GM21423 (cell line): Measurements from ENCODE around the gene MANSC4.
A peak's percentile ranks its signal among the peaks of the same experiment; 100 is the strongest.

Source experiments
- ATAC-seq: cut with Tn5 transposase; IDR thresholded peaks from one replicate; pipeline ENCODE4 v1.9.1; 2021; ENCODE audit warnings: mild to moderate bottlenecking, moderate library complexity; ENCODE audit not compliant: unreplicated experiment

The MANSC4 gene

GRCh38 chr12:27779920-27780611 lies at the start of gene MANSC4, which contains the start of gene KLHL42:
Gene MANSC4, minus strand, starts transcription at chr12:27780236. Its CDS starts 8,960 bp downstream, at chr12:27771276.
Gene KLHL42, plus strand, starts transcription at chr12:27780233. Its CDS starts 98 bp downstream, at chr12:27780331.
- ATAC-seq: peak; percentile 77

DNA sequence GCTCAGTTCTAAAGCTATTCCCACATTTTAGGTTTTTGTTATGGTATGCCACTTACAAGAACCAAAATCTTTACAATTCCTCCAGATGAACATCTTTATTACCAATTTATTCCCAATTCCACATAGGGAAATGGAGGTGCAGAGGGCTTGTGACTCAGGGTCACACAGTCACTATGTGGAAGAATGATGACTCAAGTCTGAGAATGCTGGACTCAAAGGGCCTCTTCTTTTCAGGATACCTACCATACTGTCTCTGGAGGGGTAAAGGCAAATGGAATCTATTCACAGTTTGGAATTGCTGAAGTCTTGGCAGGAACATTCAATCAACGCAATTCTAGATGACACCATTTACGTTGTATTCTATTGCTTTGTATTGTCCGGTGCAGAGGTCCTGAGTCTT lies 48.2 kb upstream of the MANSC4 start:
- ATAC-seq: no peak

DNA sequence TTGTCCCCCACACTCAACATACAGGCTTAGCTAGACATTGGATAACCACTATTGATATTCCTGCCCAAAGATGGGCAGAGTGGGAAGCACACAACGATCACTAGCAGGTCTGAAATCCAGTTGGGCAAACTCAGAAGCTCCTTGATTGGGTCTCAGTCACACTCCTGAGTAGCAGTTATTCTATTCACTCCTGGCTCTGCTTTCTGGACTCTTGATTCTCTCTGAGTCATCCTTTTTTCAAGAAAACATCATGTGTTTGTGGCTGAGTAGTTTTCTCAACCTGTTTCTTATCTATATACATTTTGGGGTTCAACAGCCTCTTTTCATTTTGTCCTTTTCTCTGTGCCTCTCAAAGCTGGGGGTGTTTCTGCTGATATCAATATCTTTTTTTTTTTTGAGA lies 46.0 kb upstream of the MANSC4 start:
- no peak for ATAC-seq

DNA sequence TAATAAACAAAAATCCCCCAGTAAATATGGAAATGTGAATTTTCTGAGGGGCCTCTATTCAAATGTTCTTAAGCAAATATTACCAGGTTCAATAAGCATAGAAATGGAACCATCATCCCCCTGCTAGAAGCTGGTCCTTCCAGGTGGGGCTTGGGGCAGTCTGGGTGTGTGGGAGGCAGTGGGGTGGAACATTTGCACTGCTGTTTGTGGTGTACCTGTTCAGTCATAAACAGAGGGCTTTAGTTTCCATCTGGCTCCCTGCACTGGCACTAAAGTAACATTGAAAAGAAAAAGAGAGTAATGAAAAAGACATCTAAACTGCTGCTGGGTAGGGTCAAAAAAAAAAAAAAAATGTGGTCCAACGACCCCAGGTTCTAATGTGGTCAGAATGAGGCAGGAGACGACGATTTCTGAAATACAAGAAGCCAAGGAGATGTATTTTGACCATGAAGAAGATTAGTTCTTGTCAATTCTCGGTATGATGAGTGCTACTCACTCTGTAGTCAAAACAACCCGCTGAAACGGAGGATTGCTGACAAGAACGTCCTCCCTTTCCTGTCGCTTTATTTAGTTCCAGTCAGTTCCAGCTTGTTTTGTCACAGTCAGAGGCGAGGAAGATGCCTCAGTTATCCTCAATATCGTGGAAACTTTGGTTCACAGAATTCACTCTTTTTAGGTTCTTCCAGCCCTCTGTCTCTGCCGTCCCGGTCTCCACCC lies 44.2 kb upstream of the MANSC4 start:
- peak; percentile 57 for ATAC-seq

DNA sequence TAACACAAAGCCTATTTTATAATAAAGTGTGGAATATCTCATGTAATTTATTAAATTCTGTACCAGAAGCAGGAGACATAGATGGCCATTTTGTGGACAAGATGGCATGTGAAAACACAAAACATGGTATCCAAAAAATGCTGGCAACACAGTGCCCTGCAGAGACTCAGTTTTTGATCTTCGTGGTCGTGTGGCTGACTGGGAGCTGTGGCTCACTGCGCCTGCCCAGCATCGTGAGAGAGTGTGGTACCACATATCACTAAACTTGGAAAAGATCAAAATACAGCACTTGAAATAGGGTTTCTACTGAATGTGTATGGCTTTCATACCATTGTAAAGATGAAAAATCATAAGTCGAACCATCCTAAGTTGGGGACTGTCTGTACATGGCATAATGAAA lies 43.0 kb upstream of the MANSC4 start:
- ATAC-seq: no peak

DNA sequence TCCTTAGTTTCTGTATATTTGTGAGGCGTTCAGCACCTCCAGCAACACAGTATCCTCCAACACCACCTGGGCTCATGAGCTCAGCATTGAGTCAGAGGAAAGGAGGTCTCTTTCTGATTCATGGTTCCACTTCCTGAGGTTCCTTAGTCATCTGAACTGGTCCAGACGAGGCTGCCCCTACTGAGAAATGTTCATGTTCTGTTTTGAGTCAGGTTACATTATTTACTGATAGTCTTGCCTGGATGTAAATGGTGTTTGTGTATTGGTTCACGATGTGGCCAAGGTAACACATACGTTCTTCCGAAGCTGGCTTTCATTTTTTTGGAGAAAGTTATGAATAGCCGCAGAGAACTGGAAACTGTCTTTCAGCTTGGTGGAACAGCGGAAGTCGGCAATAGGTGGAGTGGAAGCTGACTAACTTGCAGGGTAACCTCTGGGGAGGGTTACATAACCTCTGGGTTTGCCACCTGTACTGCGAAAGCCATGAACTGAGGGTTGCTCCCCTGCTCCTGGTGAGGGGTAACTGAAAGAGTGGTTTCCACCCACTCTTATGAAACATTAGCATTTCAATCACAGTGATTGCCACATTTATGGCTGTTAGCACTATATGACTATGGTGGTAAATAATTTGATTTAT lies 42.2 kb upstream of the MANSC4 start:
- peak; percentile 60 for ATAC-seq

DNA sequence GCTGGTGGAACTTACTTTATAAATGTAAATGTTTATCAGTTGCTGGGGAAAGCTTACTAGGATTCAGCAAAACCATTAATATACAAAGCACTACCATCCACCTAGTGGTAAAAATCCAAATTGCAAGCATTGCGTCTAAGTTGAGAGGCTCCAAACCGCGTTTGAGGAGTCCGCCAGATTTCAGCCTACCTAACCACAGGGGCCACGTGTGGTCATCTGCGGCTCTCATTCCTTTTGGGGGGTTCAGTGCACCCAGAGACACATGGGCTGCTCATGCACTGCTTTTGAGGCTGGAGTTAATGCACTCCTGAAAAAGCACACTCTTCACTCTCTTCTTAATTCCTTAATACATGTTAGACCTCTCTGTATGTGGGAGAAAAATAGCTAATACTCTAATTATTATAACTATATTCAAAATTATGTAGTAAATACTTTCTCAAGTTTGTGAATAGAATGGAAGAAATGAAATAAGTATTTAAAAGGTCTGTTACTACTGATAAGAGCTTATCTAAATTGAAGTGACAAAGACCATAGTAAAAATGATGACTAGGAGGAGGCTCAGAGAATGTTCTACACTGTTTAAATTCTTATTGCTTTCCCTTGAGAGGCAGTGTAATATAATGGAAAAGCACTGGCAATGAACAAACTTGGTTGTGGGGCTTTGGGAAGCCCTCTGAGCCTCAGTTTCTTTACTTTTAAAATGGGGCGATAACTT lies 41.4 kb upstream of the MANSC4 start:
- ATAC-seq: no peak

DNA sequence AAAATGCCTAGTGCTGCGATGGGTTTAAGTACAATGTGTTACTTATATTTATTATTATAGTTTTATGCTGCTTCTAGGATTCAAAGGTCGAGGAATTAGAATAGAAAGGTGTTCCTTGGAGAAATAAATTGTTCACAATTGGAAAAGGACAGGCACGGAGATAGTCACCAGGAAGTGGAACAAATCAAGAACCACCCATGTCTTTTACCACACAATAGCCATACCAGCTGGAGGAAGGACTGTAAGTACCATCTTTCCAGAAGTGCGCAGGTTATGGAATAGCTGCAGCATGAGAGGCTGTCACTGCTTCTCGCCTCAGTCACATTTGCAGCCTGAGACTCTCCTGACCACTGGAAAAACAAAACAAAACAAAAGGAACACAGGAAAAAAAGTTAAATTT lies 40.5 kb upstream of the MANSC4 start:
- no peak for ATAC-seq

GRCh38 chr12:27818401-27818918 lies 38.4 kb upstream of the MANSC4 start:
- ATAC-seq: no peak

GRCh38 chr12:27817766-27818165 lies 37.7 kb upstream of the MANSC4 start:
- no peak for ATAC-seq

DNA sequence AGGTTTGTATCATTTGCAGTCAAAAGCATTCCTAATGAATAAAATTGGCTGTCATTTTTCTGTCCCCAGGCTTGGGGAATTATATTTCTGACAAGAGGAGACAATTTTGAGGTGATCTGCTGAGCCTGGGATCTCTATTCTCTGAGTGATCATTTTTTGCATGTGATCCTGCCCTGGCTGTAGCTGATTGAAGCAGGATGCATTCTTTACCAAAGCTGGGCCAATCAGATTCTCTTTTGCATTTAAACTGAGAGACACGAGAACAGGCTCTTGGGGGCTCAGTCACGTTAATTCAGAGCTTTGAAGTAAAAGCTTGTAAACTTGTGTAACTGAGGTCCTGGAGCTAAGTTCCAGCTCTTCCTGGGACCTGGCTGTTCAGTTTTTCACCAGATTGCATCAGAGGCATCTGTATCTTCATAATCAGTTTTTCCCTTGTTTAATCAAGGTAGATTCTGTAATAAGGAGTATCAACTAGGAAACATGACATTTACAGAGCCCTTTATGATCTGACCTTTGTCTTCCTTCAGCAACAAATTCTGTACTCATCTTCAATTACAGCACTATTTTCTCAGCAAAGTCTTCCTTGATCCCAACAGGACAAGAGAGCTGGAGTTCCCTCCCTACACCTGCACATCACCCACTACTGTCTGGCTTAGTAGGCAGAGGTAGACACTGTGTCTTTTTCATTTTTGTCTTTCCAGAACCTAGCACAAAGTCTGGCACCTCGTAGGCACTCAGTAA lies 35.0 kb upstream of the MANSC4 start:
- no peak for ATAC-seq

- ATAC-seq: no peak
Measured at GRCh38 chr12:27814411-27814810, 34.4 kb upstream of the MANSC4 start.

DNA sequence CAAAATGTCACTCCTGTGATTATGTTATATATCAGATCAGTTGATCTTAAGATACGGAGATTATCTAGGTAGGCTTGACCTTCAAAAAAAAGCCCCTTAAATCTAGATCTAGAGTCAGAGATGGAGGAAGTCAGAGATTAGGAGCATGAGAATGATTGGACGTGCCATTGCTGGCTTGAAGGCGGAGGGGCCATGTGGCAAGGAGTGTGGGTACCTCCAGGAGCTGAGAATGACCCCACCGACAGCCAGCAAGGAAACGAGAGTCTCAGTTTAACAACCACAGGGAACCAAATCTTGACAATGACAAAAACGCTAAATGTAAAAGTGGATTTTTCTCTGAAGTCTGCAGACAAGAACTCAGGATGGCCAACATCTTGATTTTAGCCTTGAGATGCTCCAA lies 32.5 kb upstream of the MANSC4 start:
- ATAC-seq: no peak

DNA sequence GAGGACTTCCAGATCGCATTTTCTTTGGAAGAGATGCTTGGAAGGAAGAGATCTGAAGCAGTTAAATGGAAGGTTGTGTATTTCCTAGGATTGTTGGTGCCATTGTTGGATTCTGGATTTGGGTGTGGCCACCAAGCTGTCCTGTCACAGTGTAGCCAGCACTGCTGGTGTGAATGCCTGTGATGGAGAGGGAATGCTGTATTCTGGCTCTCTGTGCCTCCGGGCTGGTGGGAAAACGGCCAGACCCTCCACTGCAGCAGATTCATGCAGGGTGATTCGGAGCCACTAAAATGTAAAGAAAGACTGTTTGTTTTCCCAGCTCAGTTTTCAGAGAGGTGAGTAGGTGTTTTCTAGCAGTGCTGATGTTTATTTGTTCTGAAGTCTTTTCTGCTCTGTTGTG lies 30.7 kb upstream of the MANSC4 start:
- no peak for ATAC-seq

GRCh38 chr12:27808841-27809240 lies 28.8 kb upstream of the MANSC4 start:
- ATAC-seq: no peak

- no peak for ATAC-seq
Measured at GRCh38 chr12:27807063-27807703, 27.1 kb upstream of the MANSC4 start.

GRCh38 chr12:27806259-27806658 lies 26.2 kb upstream of the MANSC4 start:
- no peak for ATAC-seq

- no peak for ATAC-seq
Measured at GRCh38 chr12:27805238-27805637, 25.2 kb upstream of the MANSC4 start.

DNA sequence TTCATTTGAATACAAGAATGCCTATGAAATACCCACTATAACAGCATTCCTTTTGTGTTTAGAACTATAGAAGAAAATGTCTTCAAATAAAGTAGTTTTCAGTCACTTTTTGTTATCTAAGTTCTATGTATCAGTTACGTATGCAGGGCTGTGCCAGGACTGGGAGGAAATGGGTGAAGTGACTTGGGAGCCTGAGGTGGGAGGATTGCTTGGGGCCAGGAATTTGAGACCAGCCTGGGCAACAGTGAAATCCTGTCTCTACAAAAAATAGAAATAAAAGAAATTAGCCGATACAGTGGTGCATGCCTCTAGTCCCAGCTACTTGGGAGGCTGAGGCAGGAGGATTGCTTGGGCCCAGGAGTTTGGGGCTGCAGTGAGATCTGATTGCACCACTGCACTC lies 22.9 kb upstream of the MANSC4 start:
- no peak for ATAC-seq

DNA sequence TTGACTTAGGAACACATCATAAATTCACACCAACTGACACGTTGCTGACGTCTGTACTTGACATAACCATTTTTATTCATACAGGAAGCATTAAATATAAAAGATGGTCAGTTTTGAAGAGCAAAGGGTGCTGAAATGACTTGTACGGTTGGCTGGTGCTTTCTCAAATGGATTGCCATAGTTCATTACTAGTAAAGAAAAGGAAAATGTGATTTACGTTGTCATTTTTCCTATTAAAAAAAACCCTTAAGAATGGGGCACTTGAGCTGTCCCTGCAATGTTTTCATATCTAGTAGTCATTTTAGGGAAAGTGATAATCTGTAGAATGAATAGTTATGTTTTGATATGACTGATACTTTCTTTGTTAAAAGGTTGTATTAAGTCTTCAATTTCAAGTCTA lies 22.5 kb upstream of the MANSC4 start:
- ATAC-seq: no peak
